GM12874 (cell line): ENCODE data around the gene KCNK6.

Experiments
- TF ChIP-seq, protein P1 (sequence below): IDR thresholded peaks from 2 replicates; pipeline ENCODE4 v1.5.1; 2011; ENCODE audit warnings: low read depth, mild to moderate bottlenecking, control low read depth, low read length, moderate library complexity; ENCODE audit not compliant: insufficient read depth

KCNK6 gene

GRCh38 chr19:38319421-38320258 lies at the start of gene KCNK6:
Gene KCNK6, plus strand, starts transcription at chr19:38319845. Its CDS starts 106 bp downstream, at chr19:38319951.
- TF ChIP-seq, protein P1, sequence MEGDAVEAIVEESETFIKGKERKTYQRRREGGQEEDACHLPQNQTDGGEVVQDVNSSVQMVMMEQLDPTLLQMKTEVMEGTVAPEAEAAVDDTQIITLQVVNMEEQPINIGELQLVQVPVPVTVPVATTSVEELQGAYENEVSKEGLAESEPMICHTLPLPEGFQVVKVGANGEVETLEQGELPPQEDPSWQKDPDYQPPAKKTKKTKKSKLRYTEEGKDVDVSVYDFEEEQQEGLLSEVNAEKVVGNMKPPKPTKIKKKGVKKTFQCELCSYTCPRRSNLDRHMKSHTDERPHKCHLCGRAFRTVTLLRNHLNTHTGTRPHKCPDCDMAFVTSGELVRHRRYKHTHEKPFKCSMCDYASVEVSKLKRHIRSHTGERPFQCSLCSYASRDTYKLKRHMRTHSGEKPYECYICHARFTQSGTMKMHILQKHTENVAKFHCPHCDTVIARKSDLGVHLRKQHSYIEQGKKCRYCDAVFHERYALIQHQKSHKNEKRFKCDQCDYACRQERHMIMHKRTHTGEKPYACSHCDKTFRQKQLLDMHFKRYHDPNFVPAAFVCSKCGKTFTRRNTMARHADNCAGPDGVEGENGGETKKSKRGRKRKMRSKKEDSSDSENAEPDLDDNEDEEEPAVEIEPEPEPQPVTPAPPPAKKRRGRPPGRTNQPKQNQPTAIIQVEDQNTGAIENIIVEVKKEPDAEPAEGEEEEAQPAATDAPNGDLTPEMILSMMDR: no peak

DNA sequence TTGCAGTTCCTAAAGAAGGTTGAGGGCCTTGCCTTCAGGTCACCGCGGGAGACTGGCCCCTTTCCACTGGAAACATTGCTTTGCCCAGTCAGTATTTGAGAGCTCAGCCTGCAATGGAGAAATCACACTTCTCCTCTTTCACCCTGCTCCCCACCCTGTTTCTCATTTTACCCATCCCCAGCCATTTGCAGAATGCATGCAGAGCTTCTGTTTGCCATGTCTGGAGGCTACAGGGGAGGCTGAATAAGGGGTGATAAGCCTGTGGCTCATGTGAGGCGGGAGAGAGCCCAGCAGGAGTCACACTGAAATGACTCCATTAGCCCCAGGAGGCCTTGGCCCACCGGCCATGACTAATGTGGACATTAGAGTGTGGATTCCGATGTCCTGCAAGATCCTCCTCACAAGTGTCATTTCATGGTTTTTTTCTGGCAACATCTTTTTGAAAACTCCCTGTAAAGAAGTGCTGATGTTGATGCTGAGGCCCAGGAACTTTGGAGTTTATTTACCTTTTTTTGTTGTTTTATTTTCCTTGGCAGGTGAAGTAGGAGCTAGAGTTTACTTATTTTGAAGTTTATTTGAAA lies 49.0 kb upstream of the KCNK6 start:
- TF ChIP-seq, protein P1: no peak

- TF ChIP-seq, protein P1: no peak
These were observed 46.1 kb upstream of the KCNK6 start for GRCh38 chr19:38273499-38273898.

DNA sequence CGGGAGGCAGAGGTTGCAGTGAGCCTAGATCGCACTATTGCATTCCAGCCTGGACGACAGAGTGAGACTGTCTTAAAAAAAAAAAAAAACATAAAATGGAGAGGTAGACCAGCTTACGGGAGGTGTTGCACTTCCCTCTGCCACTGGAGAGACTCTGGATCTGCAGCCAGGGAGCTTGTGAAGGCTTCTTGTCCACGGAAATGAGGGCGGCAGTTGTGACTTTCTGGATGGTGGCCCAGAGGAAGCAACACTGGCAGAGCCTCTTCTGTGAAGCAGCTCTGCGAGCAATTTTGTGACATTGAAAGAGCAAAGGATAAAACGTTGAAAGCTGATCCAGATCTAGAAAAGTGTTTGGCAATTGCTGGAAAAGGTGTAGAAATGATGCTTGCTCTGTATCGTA lies 44.9 kb upstream of the KCNK6 start:
- TF ChIP-seq, protein P1: no peak

GRCh38 chr19:38276942-38277517 lies 42.6 kb upstream of the KCNK6 start:
- TF ChIP-seq, protein P1: no peak

GRCh38 chr19:38277549-38277948 lies 42.1 kb upstream of the KCNK6 start:
- TF ChIP-seq, protein P1: no peak

- TF ChIP-seq, protein P1: no peak
These were observed 41.5 kb upstream of the KCNK6 start for GRCh38 chr19:38277969-38278680.
